Panc1 (cell line): Measurements from ENCODE around the gene HLA-DMB.

Experiments
- POLR2AphosphoS5 ChIP-seq: IDR thresholded peaks from 2 replicates; pipeline ENCODE4 v1.6.1; 2012; ENCODE audit warnings: mild to moderate bottlenecking, low read depth, low read length, moderate library complexity
- SIN3A ChIP-seq: IDR thresholded peaks from 2 replicates; pipeline ENCODE4 v1.6.1; 2012; ENCODE audit warnings: low read depth, mild to moderate bottlenecking, low read length, moderate library complexity, borderline replicate concordance; ENCODE audit not compliant: insufficient read depth
- TF ChIP-seq, protein P1 (sequence below): fragments of 450-650 bp; IDR thresholded peaks from 2 replicates; pipeline ENCODE4 v1.5.1; 2017; ENCODE audit warnings: mild to moderate bottlenecking

DNA sequence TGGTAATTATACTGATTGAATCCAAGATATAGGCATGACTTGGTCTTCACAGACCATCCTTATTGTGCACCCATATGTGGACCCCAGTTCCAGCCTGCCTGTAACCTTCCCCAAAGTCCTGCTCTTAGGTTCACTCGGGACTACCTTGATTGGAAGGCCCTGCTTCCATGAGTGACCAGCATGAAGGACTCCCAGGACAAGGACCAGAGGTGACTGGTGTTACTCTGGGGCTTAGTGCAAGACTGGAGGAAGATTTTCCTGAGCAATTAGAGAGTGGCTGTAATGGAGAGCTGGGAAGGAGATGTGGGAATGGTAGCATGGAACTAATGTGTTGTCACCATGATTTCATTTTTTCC lies 42.6 kb upstream of the HLA-DMB start:
- TF ChIP-seq, protein P1, sequence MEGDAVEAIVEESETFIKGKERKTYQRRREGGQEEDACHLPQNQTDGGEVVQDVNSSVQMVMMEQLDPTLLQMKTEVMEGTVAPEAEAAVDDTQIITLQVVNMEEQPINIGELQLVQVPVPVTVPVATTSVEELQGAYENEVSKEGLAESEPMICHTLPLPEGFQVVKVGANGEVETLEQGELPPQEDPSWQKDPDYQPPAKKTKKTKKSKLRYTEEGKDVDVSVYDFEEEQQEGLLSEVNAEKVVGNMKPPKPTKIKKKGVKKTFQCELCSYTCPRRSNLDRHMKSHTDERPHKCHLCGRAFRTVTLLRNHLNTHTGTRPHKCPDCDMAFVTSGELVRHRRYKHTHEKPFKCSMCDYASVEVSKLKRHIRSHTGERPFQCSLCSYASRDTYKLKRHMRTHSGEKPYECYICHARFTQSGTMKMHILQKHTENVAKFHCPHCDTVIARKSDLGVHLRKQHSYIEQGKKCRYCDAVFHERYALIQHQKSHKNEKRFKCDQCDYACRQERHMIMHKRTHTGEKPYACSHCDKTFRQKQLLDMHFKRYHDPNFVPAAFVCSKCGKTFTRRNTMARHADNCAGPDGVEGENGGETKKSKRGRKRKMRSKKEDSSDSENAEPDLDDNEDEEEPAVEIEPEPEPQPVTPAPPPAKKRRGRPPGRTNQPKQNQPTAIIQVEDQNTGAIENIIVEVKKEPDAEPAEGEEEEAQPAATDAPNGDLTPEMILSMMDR = no peak
- TF ChIP-seq POLR2AphosphoS5 = 0 out of 2 replicates have a peak, but pooled peaks have one; percentile 11
- TF ChIP-seq SIN3A = no peak
